SU-DHL-6 (cell line): ENCODE measurements around the gene IRF1.

Experiments used
- H2AFZ ChIP-seq: fragments of 200-600 bp; sonication (generic); 2 replicates; pipeline ENCODE4 v1.6.1; 2014; ENCODE audit warnings: low read depth, mild to moderate bottlenecking, moderate library complexity, mixed read lengths, antibody characterized with exemption, low read length; ENCODE audit not compliant: severe bottlenecking
- H3F3A ChIP-seq: fragments of 200-600 bp; shearing (Covaris generic); 2 replicates; pipeline ENCODE4 v1.6.0; 2016; ENCODE audit warnings: antibody characterized with exemption, mild to moderate bottlenecking; ENCODE audit not compliant: insufficient read depth
- H3K27ac ChIP-seq: fragments of 200-600 bp; sonication (generic); 2 replicates; pipeline ENCODE4 v1.5.1; 2016; ENCODE audit warnings: low read depth, mild to moderate bottlenecking, low read length, moderate library complexity, mixed read lengths
- H3K27me3 ChIP-seq: fragments of 200-600 bp; sonication (generic), shearing (Covaris generic); 2 replicates; pipeline ENCODE4 v1.6.0; 2014; ENCODE audit warnings: mild to moderate bottlenecking, low read length
- H3K36me3 ChIP-seq: fragments of 200-600 bp; sonication (generic); 2 replicates; pipeline ENCODE4 v1.6.1; 2014; ENCODE audit warnings: mild to moderate bottlenecking, low read length, mixed read lengths
- H3K4me2 ChIP-seq: fragments of 300-600, 200-600 bp; shearing (Covaris generic), sonication (generic); 2 replicates; pipeline ENCODE4 v1.6.0; 2014; ENCODE audit warnings: low read length, low read depth, mild to moderate bottlenecking; ENCODE audit not compliant: poor library complexity, severe bottlenecking
- H3K4me3 ChIP-seq: fragments of 200-600 bp; sonication (generic); 2 replicates; pipeline ENCODE4 v1.5.1; 2014; ENCODE audit warnings: antibody characterized with exemption, low read length, mild to moderate bottlenecking, mixed read lengths; ENCODE audit not compliant: insufficient read depth, poor library complexity, severe bottlenecking
- H3K79me2 ChIP-seq: fragments of 200-600 bp; sonication (generic); 2 replicates; pipeline ENCODE4 v1.6.1; 2014; ENCODE audit warnings: mild to moderate bottlenecking, low read length, moderate library complexity; ENCODE audit not compliant: insufficient read depth
- H3K9ac ChIP-seq: fragments of 200-600 bp; sonication (generic); 2 replicates; pipeline ENCODE4 v1.7.0; 2014; ENCODE audit warnings: mild to moderate bottlenecking, low read length
- H3K9me2 ChIP-seq: fragments of 200-600 bp; sonication (generic); replicated peaks from 2 replicates; pipeline ENCODE4 v1.6.1; 2014; ENCODE audit warnings: low read length; ENCODE audit not compliant: insufficient read depth
- H3K9me3 ChIP-seq: fragments of 200-600 bp; sonication (generic); 2 replicates; pipeline ENCODE4 v1.6.1; 2014; ENCODE audit warnings: low read length, mixed read lengths; ENCODE audit not compliant: insufficient read depth
- H4K20me1 ChIP-seq: fragments of 200-600 bp; sonication (generic); 2 replicates; pipeline ENCODE4 v1.6.1; 2014; ENCODE audit warnings: low read depth, mild to moderate bottlenecking, antibody characterized with exemption, low read length, moderate library complexity, mixed read lengths
- CTCF ChIP-seq: fragments of 200-600 bp; sonication (generic); IDR thresholded peaks from one replicate; pipeline ENCODE4 v1.5.1; 2017; ENCODE audit warnings: antibody characterized with exemption, mild to moderate bottlenecking, low read length, moderate library complexity; ENCODE audit not compliant: insufficient read depth, poor library complexity, severe bottlenecking
- EZH2phosphoT487 ChIP-seq: fragments of 200-600 bp; sonication (generic), shearing (Covaris generic); conservative IDR thresholded peaks from 2 replicates; pipeline ENCODE4 v1.6.1; 2018; ENCODE audit warnings: mild to moderate bottlenecking, antibody characterized with exemption, low read length, moderate library complexity, mixed read lengths

The IRF1 gene

GRCh38 chr5:132444841-132445639 is 45.5 kb downstream of the IRF1 start:
- H3K9ac ChIP-seq: no peak overlapping the region

GRCh38 chr5:132444061-132444460 is 46.5 kb downstream of the IRF1 start:
- Histone ChIP-seq H3K9me3 (no peaks in the 10 kb centered on the region), H3K36me3 (no peaks in the 10 kb centered on the region), H3K9ac (no peak overlapping the region), H3K4me3 (no peak overlapping the region), H4K20me1 (no peaks in the 10 kb centered on the region), H3K27me3 (no peaks in the 10 kb centered on the region), H3K79me2 (no peaks in the 10 kb centered on the region), H2AFZ (no peak overlapping the region), H3K9me2 (no peaks in the 10 kb centered on the region), H3K27ac (no peak overlapping the region), H3K4me2 (no peak overlapping the region), H3F3A (no peaks in the 10 kb centered on the region)
- TF ChIP-seq EZH2phosphoT487: no peak
- TF ChIP-seq CTCF: no peak

More at GRCh38 chr5:132444841-132445639, 45.5 kb downstream of the IRF1 start:
- no peak for TF ChIP-seq CTCF
- no peaks in the 10 kb centered on the region for H3K9me3 ChIP-seq
- H2AFZ ChIP-seq: no peak overlapping the region
- H3K9me2 ChIP-seq: no peaks in the 10 kb centered on the region
- no peak overlapping the region for H3K4me2 ChIP-seq
- no peaks in the 10 kb centered on the region for H4K20me1 ChIP-seq
- no peaks in the 10 kb centered on the region for H3K27me3 ChIP-seq
- H3K27ac ChIP-seq: no peak overlapping the region
- no peak overlapping the region for H3K4me3 ChIP-seq
- no peaks in the 10 kb centered on the region for H3K36me3 ChIP-seq
- H3K79me2 ChIP-seq: no peaks in the 10 kb centered on the region
- no peaks in the 10 kb centered on the region for H3F3A ChIP-seq

GRCh38 chr5:132439521-132440089 is 51.0 kb downstream of the IRF1 start:
- no peaks in the 10 kb centered on the region for H4K20me1 ChIP-seq
- no peak overlapping the region for H3K27ac ChIP-seq
- no peaks in the 10 kb centered on the region for H3K9me3 ChIP-seq
- H3K9me2 ChIP-seq: no peaks in the 10 kb centered on the region
- H3K4me2 ChIP-seq: no peak overlapping the region
- no peak overlapping the region for H3K9ac ChIP-seq
- H3K36me3 ChIP-seq: no peaks in the 10 kb centered on the region
- H3F3A ChIP-seq: no peaks in the 10 kb centered on the region
- no peaks in the 10 kb centered on the region for H3K79me2 ChIP-seq
- H2AFZ ChIP-seq: no peak overlapping the region
- TF ChIP-seq CTCF: no peak
- TF ChIP-seq EZH2phosphoT487: no peak
- no peaks in the 10 kb centered on the region for H3K27me3 ChIP-seq
- H3K4me3 ChIP-seq: no peak overlapping the region
